NK-92 treated with Interleukin-12 subunit alpha and Interleukin-12 subunit beta, amount 100 ng/mL, for 24 hours (cell line): ENCODE results near the gene SNX4.
"Not testable (repeated sequence)": the region's sequence is repeated elsewhere in the genome, so short reads cannot be mapped to it uniquely, and the experiment has no call there.

Experiments used
- DNase-seq: peaks from one replicate; lab custom pipeline; 2025; lab: John Stamatoyannopoulos, UW

The SNX4 gene

GRCh38 chr3:125462722-125463299 is 57.2 kb downstream of the SNX4 start:
- DNase-seq: no peak

GRCh38 chr3:125461896-125462295 is 58.1 kb downstream of the SNX4 start:
- DNase-seq: no peak

- DNase-seq: no peak
These were observed 59.8 kb downstream of the SNX4 start for GRCh38 chr3:125460233-125460632.

DNA sequence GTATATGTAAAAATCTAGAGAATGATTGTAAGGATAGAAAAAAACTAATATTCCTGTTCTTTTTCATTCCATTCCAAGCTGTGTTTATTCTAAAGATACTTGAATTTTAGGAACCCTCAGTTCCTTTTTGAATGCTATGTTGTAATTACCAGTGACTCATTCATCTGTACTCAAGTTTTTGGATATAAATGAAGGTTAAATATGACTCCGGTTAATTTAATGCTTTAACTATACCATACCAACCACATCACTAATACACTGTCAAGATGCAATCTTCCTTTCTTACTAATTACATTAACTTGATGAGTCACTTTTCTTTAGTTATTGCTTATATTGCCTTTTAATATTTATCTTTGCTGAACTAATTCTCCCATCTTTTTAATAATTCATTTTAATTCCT is 76.1 kb downstream of the SNX4 start:
- DNase-seq: no peak

GRCh38 chr3:125442506-125442905 is 77.5 kb downstream of the SNX4 start:
- no peak for DNase-seq

- no peak for DNase-seq
These were observed 79.0 kb downstream of the SNX4 start for GRCh38 chr3:125440970-125441369.

GRCh38 chr3:125440559-125440955 is 79.4 kb downstream of the SNX4 start:
- DNase-seq: no peak

DNA sequence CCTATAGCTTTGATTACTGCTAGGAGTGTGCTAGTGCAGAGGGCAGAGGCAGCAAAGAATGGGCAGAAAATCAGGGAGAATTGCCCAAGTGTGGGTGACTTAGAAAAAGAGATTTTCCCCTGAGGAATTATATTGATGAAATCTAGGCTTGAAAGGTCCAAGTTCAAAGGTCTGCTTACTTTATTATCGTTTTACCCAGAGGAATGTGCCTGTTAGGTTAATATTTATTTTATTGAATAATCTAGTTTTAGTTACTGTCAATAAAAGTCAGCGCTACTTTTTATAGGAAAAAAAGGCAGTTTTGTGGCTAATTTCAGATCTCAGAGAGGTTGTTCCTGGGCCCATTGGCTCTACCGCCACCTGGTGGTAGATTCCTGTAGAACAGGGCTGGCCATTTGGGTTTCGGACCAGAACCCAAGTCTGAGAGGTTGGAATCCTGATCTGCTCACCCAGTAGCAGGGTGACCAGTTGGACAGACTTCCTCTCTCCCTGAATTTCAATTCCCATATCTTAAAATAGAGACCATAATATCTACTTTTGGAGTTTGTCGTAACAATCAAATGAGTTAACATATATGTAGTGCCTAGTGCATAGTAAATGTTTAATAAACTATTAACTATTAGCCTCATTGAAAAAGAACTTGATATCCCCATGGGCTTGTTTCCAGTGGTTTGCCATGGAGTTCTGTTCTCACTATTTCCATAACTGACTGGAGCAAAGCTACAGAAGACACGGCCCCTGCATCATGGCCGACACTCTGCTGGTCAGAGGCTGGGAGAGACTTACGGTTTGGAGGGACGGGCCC is 82.2 kb downstream of the SNX4 start:
- peak; percentile 13 for DNase-seq

- no peak for DNase-seq
These were observed 83.1 kb downstream of the SNX4 start for GRCh38 chr3:125436921-125437320.

DNA sequence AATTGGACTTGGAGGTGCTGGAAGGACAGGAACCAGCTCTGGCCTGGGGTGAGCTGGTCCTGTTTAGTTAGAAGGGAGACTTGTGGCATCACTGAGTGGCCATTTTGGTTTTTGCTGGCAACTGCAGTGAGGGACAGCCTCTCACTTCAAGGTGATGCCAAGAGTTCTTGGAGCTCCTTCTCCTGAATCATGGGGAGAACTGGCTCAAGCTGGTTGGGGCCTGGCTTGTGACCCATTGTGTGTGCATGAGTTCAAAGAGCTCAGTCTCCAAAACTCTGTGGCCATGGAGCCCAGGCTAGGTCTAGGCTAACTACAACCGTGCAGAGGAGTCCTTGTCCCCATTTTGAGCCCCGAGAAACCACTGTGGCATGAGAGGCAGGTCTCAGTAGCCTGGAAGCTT is 84.8 kb downstream of the SNX4 start:
- no peak for DNase-seq

GRCh38 chr3:125434582-125435011 is 85.4 kb downstream of the SNX4 start:
- no peak for DNase-seq

DNA sequence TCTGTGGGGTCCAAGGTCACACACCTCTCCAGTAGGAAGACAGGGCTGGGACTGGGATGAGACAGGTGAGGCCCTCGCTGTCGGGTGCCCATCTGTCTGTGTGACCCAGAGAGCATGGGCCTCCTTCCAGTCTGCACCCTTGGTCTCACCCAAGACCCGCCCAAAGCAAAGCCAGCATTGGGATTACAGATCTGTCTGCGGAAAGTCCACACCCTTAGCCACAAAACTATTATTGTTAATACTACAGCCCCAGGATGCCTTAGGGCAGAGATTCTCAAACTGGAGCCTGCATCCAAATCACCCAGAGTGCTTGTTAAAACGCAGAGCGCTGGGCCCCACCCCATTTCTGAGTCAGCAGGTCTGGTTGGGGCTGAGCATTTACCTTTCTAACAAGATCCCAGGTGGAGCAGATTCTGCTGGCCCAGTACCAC is 86.4 kb downstream of the SNX4 start:
- no peak for DNase-seq

GRCh38 chr3:125433091-125433534 is 86.9 kb downstream of the SNX4 start:
- DNase-seq: no peak

- DNase-seq: no peak
These were observed 87.9 kb downstream of the SNX4 start for GRCh38 chr3:125431912-125432790.

GRCh38 chr3:125431391-125431790 is 88.6 kb downstream of the SNX4 start:
- DNase-seq: no peak

GRCh38 chr3:125428216-125428830 is 91.7 kb downstream of the SNX4 start:
- no peak for DNase-seq

- DNase-seq: no peak
These were observed 101.7 kb downstream of the SNX4 start for GRCh38 chr3:125418306-125418705.

GRCh38 chr3:125416235-125416634 is 103.8 kb downstream of the SNX4 start:
- DNase-seq: no peak

GRCh38 chr3:125414669-125415068 is 105.3 kb downstream of the SNX4 start:
- DNase-seq: no peak

DNA sequence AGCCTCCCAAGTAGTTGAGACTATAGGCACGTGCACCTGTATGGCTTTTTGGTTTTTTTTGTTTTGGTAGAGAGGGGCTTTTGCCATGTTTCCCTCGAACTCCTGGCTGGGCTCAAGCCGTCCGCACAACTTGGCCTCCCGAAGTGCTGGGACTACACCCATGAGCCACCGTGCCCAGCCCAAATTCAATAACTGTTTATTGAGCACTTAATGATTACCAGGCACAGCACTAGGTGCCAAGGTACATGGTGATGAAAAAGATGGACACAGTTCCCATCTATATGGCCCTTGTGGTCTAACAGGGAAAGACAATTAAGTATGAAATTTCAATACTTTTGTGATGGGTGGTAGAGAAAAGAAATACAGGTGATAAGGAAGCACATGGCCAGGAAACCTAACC is 109.1 kb downstream of the SNX4 start:
- DNase-seq: no peak

- no peak for DNase-seq
These were observed 113.9 kb downstream of the SNX4 start for GRCh38 chr3:125406070-125406469.

DNA sequence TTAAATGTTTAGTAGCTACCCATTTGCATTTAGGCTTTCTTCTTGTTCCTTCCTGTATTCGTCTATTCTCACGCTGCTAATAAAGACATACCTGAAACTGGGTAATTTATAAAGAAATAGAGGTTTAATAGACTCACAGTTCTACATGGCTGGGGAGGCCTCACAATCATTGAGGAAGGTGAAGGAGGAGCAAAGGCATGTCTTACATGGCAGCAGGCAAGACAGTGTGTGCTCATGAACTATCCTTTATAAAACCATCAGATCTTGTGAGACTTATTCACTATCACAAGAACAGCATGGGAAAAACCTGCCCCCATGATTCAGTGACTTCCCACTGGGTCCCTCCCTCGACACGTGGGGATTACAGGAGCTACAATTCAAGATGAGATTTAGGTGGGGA is 114.5 kb downstream of the SNX4 start:
- DNase-seq: not testable (repeated sequence)
